Hematopoietic multipotent progenitor cell treated with erythropoietin and hydrocortisone succinate and interleukin-3 and kit ligand, for 6 days (in vitro differentiated cells): ENCODE measurements around the gene DPM1.
"Not testable (repeated sequence)": the region's sequence is repeated elsewhere in the genome, so short reads cannot be mapped to it uniquely, and the experiment has no call there.

ENCODE experiments used
- DNase-seq: peaks from one replicate; pipeline ENCODE4 v3.0.0-alpha.2; 2015

Gene DPM1

GRCh38 chr20:50978533-50978932, 20.2 kb upstream of the DPM1 start:
- DNase-seq, result not testable (repeated sequence)

GRCh38 chr20:50977066-50978021, 19.0 kb upstream of the DPM1 start:
- no peak for DNase-seq

- no peak for DNase-seq
Observed at GRCh38 chr20:50975701-50976330, 17.5 kb upstream of the DPM1 start.

GRCh38 chr20:50969912-50970311, 11.6 kb upstream of the DPM1 start:
- DNase-seq, result no peak

GRCh38 chr20:50969435-50969834, 11.1 kb upstream of the DPM1 start:
- DNase-seq, result no peak

GRCh38 chr20:50968289-50968688, 10.0 kb upstream of the DPM1 start:
- DNase-seq, result no peak

GRCh38 chr20:50967586-50967985, 9.3 kb upstream of the DPM1 start:
- no peak for DNase-seq

- no peak for DNase-seq
Observed at GRCh38 chr20:50959543-50960126, 1.3 kb upstream of the DPM1 start.

- DNase-seq, result peak; percentile 98
Observed at GRCh38 chr20:50958615-50959542, 547 bp upstream of the DPM1 start, which contains the start of gene MOCS3. MOCS3 (plus strand) TSS chr20:50958818; CDS start chr20:50958843, 25 bp downstream.

- no peak for DNase-seq
Observed at GRCh38 chr20:50957276-50957675, 1.1 kb downstream of the DPM1 start.

- DNase-seq, result no peak
Observed at GRCh38 chr20:50953821-50954220, 4.5 kb downstream of the DPM1 start.

GRCh38 chr20:50953196-50953595, 5.1 kb downstream of the DPM1 start:
- DNase-seq, result no peak

- DNase-seq, result no peak
Observed at GRCh38 chr20:50948132-50948785, 10.1 kb downstream of the DPM1 start.

GRCh38 chr20:50943069-50943468, 15.3 kb downstream of the DPM1 start:
- DNase-seq, result no peak

- DNase-seq, result no peak
Observed at GRCh38 chr20:50933589-50933988, 24.7 kb downstream of the DPM1 start.

GRCh38 chr20:50932691-50933280, 25.5 kb downstream of the DPM1 start:
- no peak for DNase-seq

- DNase-seq, result peak; percentile 24
Observed at GRCh38 chr20:50932016-50932485, 26.3 kb downstream of the DPM1 start.

- DNase-seq, result peak; percentile 97
Observed at GRCh38 chr20:50931306-50932015, 26.9 kb downstream of the DPM1 start, which contains the start of gene ADNP. ADNP (minus strand) TSS chr20:50931437; CDS start chr20:50903996, 27,441 bp downstream.

GRCh38 chr20:50930976-50931305, 27.4 kb downstream of the DPM1 start:
- DNase-seq, result no peak

- peak; percentile 23 for DNase-seq
Observed at GRCh38 chr20:50930139-50930975, 28.0 kb downstream of the DPM1 start.
